NCI-H82 (cell line): Measurements from ENCODE around the gene GPR153.
"Not testable (repeated sequence)": the region's sequence is repeated elsewhere in the genome, so short reads cannot be mapped to it uniquely, and the experiment has no call there.

Experiments
- DNase-seq: peaks from one replicate; lab custom pipeline; 2025; lab: John Stamatoyannopoulos, UW

The GPR153 gene

GRCh38 chr1:6233376-6233775 is 27.5 kb downstream of the GPR153 start:
- DNase-seq, result peak; percentile 70

- no peak for DNase-seq
Observed at GRCh38 chr1:6225651-6226050, 35.2 kb downstream of the GPR153 start.

DNA sequence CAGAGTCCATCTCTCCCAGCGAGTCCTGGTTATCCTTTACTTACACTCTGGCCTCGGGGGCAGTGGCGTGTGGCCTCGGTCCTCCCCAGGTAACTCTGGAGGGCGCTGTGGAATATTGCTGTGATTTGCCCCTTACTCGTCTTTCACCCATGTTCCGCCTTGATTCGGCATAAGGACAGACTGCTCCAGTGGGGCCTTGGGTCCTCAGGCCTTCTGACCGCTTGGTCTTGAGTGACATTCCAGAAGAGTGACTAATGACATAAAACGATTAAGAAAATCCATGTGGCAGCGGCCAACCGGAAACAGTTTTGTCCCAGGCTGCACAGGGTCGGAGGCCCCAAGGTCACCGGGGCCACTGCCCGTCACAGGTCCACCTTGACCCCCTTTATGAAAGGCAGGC is 36.2 kb downstream of the GPR153 start:
- no peak for DNase-seq

- DNase-seq, result no peak
Observed at GRCh38 chr1:6223617-6224016, 37.3 kb downstream of the GPR153 start.

DNA sequence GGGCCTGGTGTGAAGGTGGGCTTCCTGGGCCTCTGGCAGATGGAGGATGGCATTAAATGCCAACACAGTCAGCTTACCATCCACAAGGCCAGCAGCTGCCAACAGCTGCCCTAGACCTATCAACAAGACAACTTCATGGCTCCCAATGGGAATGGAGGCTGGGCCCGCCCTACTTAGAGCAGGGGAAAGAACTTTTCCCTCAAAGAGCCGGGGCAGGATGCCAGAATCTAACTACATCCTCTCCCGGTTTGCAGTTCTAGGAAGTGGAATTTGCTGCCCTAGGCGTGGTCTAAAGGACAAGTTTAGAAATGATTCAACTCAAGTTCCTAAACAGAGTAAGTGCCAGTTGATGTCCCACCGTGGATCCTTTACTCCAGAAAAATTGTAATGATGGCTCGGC is 38.3 kb downstream of the GPR153 start:
- no peak for DNase-seq

GRCh38 chr1:6221210-6221784 is 39.6 kb downstream of the GPR153 start:
- DNase-seq, result no peak

GRCh38 chr1:6220236-6220635 is 40.7 kb downstream of the GPR153 start:
- DNase-seq, result peak; percentile 81

DNA sequence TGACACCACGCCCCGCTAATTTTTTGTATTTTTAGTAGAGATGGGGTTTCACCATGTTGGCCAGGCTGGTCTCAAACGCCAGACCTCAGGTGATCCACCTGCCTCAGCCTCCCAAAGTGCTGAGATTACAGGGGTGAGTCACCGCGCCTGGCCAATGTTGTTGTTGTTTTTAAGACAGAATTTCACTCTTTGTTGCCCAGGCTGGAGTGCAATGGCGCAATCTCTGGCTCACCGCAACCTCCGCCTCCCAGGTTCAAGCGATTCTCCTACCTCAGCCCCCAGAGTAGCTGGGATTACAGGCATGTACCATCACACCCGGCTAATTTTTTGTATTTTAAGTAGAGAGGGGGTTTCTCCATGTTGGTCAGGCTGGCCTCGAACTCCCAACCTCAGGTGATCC is 41.3 kb downstream of the GPR153 start:
- DNase-seq, result not testable (repeated sequence)

GRCh38 chr1:6218375-6219164 is 42.3 kb downstream of the GPR153 start:
- DNase-seq, result no peak

- no peak for DNase-seq
Observed at GRCh38 chr1:6212193-6212959, 48.5 kb downstream of the GPR153 start.

GRCh38 chr1:6211731-6212130 is 49.2 kb downstream of the GPR153 start:
- DNase-seq, result no peak

GRCh38 chr1:6210591-6211355 is 50.1 kb downstream of the GPR153 start:
- DNase-seq, result no peak

GRCh38 chr1:6209661-6210580 is 51.0 kb downstream of the GPR153 start:
- peak; percentile 76 for DNase-seq

DNA sequence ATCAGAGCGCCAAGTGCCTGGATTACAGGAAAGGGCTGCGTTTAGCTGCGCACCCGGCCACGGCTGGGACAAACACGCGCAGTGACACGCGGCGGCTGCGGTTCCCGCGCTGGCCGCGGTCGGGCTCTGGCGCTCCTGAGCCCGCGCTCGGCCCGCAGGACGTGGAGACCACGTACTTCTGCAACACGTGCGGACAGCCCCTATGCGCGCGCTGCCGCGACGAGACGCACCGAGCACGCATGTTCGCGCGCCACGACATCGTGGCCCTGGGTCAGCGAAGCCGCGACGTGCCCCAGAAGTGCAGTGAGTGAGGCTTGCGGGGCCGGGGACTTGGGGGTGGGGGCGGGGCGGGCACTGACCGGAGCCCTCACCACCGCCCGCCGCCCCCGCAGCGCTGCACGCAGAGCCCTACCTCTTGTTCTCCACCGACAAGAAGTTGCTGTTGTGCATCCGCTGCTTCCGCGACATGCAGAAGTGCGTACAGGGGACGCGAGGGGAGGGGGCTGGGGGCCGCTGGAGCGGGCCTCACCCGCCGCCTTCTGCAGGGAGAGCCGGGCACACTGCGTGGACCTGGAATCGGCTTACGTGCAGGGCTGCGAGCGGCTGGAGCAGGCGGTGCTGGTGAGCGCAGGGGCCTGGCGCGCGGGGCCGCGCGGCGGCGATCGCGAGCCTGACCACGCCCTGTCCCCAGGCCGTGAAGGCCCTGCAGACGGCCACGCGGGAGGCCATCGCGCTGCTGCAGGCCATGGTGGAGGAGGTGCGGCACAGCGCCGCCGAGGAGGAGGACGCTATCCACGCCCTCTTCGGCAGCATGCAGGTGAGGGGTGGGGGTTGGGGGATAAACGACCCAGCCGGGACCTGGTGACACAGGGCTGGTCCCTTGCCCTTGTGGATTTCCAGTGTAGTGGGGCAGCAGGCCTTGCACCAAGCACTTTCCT is 51.9 kb downstream of the GPR153 start:
- DNase-seq, result peak; percentile 88

GRCh38 chr1:6207921-6208320 is 53.0 kb downstream of the GPR153 start:
- peak; percentile 26 for DNase-seq

- DNase-seq, result no peak
Observed at GRCh38 chr1:6207075-6207885, 53.6 kb downstream of the GPR153 start.

GRCh38 chr1:6206520-6206855 is 54.4 kb downstream of the GPR153 start:
- DNase-seq, result no peak

- DNase-seq, result peak; percentile 82
Observed at GRCh38 chr1:6205849-6206519, 54.9 kb downstream of the GPR153 start, which contains the start of gene RNF207. Gene RNF207, plus strand, starts transcription at chr1:6206119. Its CDS starts 417 bp downstream, at chr1:6206536.

GRCh38 chr1:6202256-6202655 is 58.6 kb downstream of the GPR153 start:
- DNase-seq, result no peak
